WTC11 (cell line): ENCODE measurements around the gene HLF. TPM values are rescaled to one million over a fixed set of nuclear protein-coding genes. Genes with fewer than 3 reads are reported as not detected.

Experiments
- ATAC-seq: fragments of 200-7000 bp; cut with Tn5 transposase; 2 replicates; pipeline ENCODE4 v1.10.0; 2021; ENCODE audit warnings: mild to moderate bottlenecking, moderate library complexity
- CTCF ChIA-PET: fragments of 300-600 bp; sonication (Branson Sonifier 250); formaldehyde crosslinking; loops from one replicate; lab custom pipeline; 2021; ENCODE audit warnings: antibody characterized with exemption; lab: Charles Lee
- POLR2A ChIA-PET: fragments of 350-600 bp; sonication (Branson Sonifier 250); formaldehyde crosslinking; loops from one replicate; lab custom pipeline; 2021; ENCODE audit warnings: antibody characterized with exemption; lab: Charles Lee
- DNase-seq: peaks from one replicate; pipeline ENCODE4 v3.0.0; 2021; ENCODE audit warnings: low spot score
- H3K27ac Mint-ChIP-seq: 2 replicates; pipeline ENCODE4 v1.8.0; 2021; ENCODE audit warnings: mixed read lengths
- H3K27me3 Mint-ChIP-seq: 2 replicates; pipeline ENCODE4 v1.8.0; 2021; ENCODE audit warnings: low read depth, mild to moderate bottlenecking, moderate library complexity, mixed read lengths
- H3K36me3 Mint-ChIP-seq: 2 replicates; pipeline ENCODE4 v1.8.0; 2021; ENCODE audit warnings: mixed read lengths
- H3K4me1 Mint-ChIP-seq: 2 replicates; pipeline ENCODE4 v1.8.0; 2022; ENCODE audit warnings: mixed read lengths
- H3K4me3 Mint-ChIP-seq: 2 replicates; pipeline ENCODE4 v1.8.0; 2021; ENCODE audit warnings: mild to moderate bottlenecking, moderate library complexity, mixed read lengths
- H3K9me3 Mint-ChIP-seq: 2 replicates; pipeline ENCODE4 v1.8.0; 2021; ENCODE audit warnings: mixed read lengths
- ATF3 ChIP-seq: sonication (generic); formaldehyde crosslinking; conservative IDR thresholded peaks from 2 replicates; pipeline ENCODE4 v1.8.1; 2022; ENCODE audit warnings: mild to moderate bottlenecking, missing genetic modification reagents
- ERG ChIP-seq: fragments of 250-450 bp; sonication (Bioruptor Pico); IDR thresholded peaks from 2 replicates; pipeline ENCODE4 v1.8.0; 2021; ENCODE audit warnings: mild to moderate bottlenecking
- GTF2I ChIP-seq: fragments of 250-450 bp; sonication (Bioruptor Pico); conservative IDR thresholded peaks from 2 replicates; pipeline ENCODE4 v1.4.0; 2021; ENCODE audit warnings: mild to moderate bottlenecking
- IRF2 ChIP-seq: sonication (generic); formaldehyde crosslinking; IDR thresholded peaks from 2 replicates; pipeline ENCODE4 v1.8.0; 2022; ENCODE audit warnings: low read depth, missing genetic modification reagents, borderline replicate concordance
- KAT7 ChIP-seq: sonication (generic); formaldehyde crosslinking; IDR thresholded peaks from 2 replicates; pipeline ENCODE4 v1.8.1; 2023; ENCODE audit warnings: missing genetic modification reagents, mild to moderate bottlenecking, borderline replicate concordance
- MAX ChIP-seq: sonication (generic); formaldehyde crosslinking; IDR thresholded peaks from 2 replicates; pipeline ENCODE4 v1.8.0; 2022; ENCODE audit warnings: mild to moderate bottlenecking, missing genetic modification reagents
- MXD4 ChIP-seq: fragments of 250-450 bp; sonication (Bioruptor Pico); IDR thresholded peaks from 2 replicates; pipeline ENCODE4 v1.8.0; 2021; ENCODE audit warnings: mild to moderate bottlenecking, moderate library complexity, borderline replicate concordance
- PRRX2 ChIP-seq: fragments of 250-450 bp; sonication (Bioruptor Pico); IDR thresholded peaks from 2 replicates; pipeline ENCODE4 v1.8.0; 2021; ENCODE audit warnings: mild to moderate bottlenecking
- SMAD4 ChIP-seq: sonication (generic); formaldehyde crosslinking; IDR thresholded peaks from 2 replicates; pipeline ENCODE4 v1.8.0; 2022; ENCODE audit warnings: mild to moderate bottlenecking, missing genetic modification reagents
- SP1 ChIP-seq: sonication (generic); formaldehyde crosslinking; conservative IDR thresholded peaks from 2 replicates; pipeline ENCODE4 v1.8.1; 2022; ENCODE audit warnings: missing genetic modification reagents
- TEAD1 ChIP-seq: sonication (generic); formaldehyde crosslinking; IDR thresholded peaks from 2 replicates; pipeline ENCODE4 v1.8.0; 2022; ENCODE audit warnings: mild to moderate bottlenecking, missing genetic modification reagents
- TP53 ChIP-seq: sonication (generic); formaldehyde crosslinking; IDR thresholded peaks from 2 replicates; pipeline ENCODE4 v1.8.1; 2023; ENCODE audit warnings: mild to moderate bottlenecking, missing genetic modification reagents
- ZBTB21 ChIP-seq: sonication (generic); formaldehyde crosslinking; IDR thresholded peaks from 2 replicates; pipeline ENCODE4 v1.8.1; 2023; ENCODE audit warnings: mild to moderate bottlenecking, missing genetic modification reagents, borderline replicate concordance
- ZNF138 ChIP-seq: sonication (generic); formaldehyde crosslinking; conservative IDR thresholded peaks from 2 replicates; pipeline ENCODE4 v1.8.1; 2022; ENCODE audit warnings: mild to moderate bottlenecking, moderate library complexity, missing genetic modification reagents
- ZNF416 ChIP-seq: fragments of 250-450 bp; sonication (Bioruptor Pico); IDR thresholded peaks from 2 replicates; pipeline ENCODE4 v1.9.0; 2021; ENCODE audit warnings: mild to moderate bottlenecking, inconsistent platforms
- ZNF425 ChIP-seq: fragments of 250-450 bp; sonication (Bioruptor Pico); conservative IDR thresholded peaks from 2 replicates; pipeline ENCODE4 v1.9.0; 2021; ENCODE audit warnings: mild to moderate bottlenecking
- ZNF512 ChIP-seq: sonication (generic); formaldehyde crosslinking; IDR thresholded peaks from 2 replicates; pipeline ENCODE4 v1.8.1; 2022; ENCODE audit warnings: missing genetic modification reagents, borderline replicate concordance
- ZSCAN18 ChIP-seq: fragments of 250-450 bp; sonication (Bioruptor Pico); IDR thresholded peaks from 2 replicates; pipeline ENCODE4 v2.1.2; 2022; ENCODE audit warnings: mild to moderate bottlenecking, moderate library complexity
- total RNA-seq: library from RNA; stranded (reverse); gene quantifications from 3 replicates; pipeline ENCODE4 v1.2.3, GENCODE V29; 2021

HLF gene
- total RNA-seq, 1 experiment from 2014 or later = 0.31 TPM

- no peaks in the 10 kb centered on the region for H3K27me3 Mint-ChIP-seq
- no peak overlapping the region for H3K4me3 Mint-ChIP-seq
- peaks cover 3% of the 10 kb centered on the region; the same call in 1 of the 2 replicates for H3K9me3 Mint-ChIP-seq
- peaks cover 4% of the 10 kb centered on the region for H3K4me1 Mint-ChIP-seq
- POLR2A ChIA-PET = no interaction called here
- no peak overlapping the region for H3K27ac Mint-ChIP-seq
- DNase-seq (no peak), ATAC-seq (no peak)
- H3K36me3 Mint-ChIP-seq = no peaks in the 10 kb centered on the region
- no peak for TF ChIP-seq ATF3 (CRISPR knock-in tag)
- no peak for TF ChIP-seq MXD4 (CRISPR knock-in tag)
- no peak for TF ChIP-seq MAX (CRISPR knock-in tag)
- TF ChIP-seq ZNF416 (CRISPR knock-in tag) = no peak
- no peak for TF ChIP-seq TP53 (CRISPR knock-in tag)
- TF ChIP-seq IRF2 (CRISPR knock-in tag) = no peak
- no peak for TF ChIP-seq ZSCAN18 (CRISPR knock-in tag)
- no peak for TF ChIP-seq GTF2I (CRISPR knock-in tag)
- no peak for TF ChIP-seq KAT7
- CTCF ChIA-PET = no interaction called here
Measured at GRCh38 chr17:55312852-55313251, 48.1 kb downstream of the HLF start.

GRCh38 chr17:55314061-55314783 is 49.5 kb downstream of the HLF start:
- no peak for TF ChIP-seq SMAD4 (CRISPR knock-in tag)
- no peak for TF ChIP-seq ZBTB21 (CRISPR knock-in tag)
- TF ChIP-seq ZNF138 (CRISPR knock-in tag) = no peak
- TF ChIP-seq SP1 (CRISPR knock-in tag) = no peak
- no peak for TF ChIP-seq ATF3 (CRISPR knock-in tag)
- TF ChIP-seq ZSCAN18 (CRISPR knock-in tag) = no peak
- TF ChIP-seq TEAD1 (CRISPR knock-in tag) = no peak
- ChIA-PET POLR2A (no interaction called here), CTCF (no interaction called here)
- H3K27ac Mint-ChIP-seq = no peak overlapping the region
- no peaks in the 10 kb centered on the region for H3K36me3 Mint-ChIP-seq
- DNase-seq (no peak), ATAC-seq (no peak)
- no peaks in the 10 kb centered on the region for H3K4me1 Mint-ChIP-seq
- H3K9me3 Mint-ChIP-seq = peaks cover 3% of the 10 kb centered on the region; the same call in 1 of the 2 replicates
- H3K27me3 Mint-ChIP-seq = no peaks in the 10 kb centered on the region
- no peak overlapping the region for H3K4me3 Mint-ChIP-seq

- no peaks in the 10 kb centered on the region for H3K4me1 Mint-ChIP-seq
- H3K27me3 Mint-ChIP-seq = no peaks in the 10 kb centered on the region
- no peak for ATAC-seq
- ChIA-PET CTCF (no interaction called here), POLR2A (no interaction called here)
- no peaks in the 10 kb centered on the region for H3K36me3 Mint-ChIP-seq
- H3K27ac Mint-ChIP-seq = no peak overlapping the region
- DNase-seq = no peak
- peaks cover 3% of the 10 kb centered on the region; the same call in 1 of the 2 replicates for H3K9me3 Mint-ChIP-seq
- no peak overlapping the region for H3K4me3 Mint-ChIP-seq
- TF ChIP-seq ZNF425 (CRISPR knock-in tag) (no peak), ZSCAN18 (CRISPR knock-in tag) (no peak), ERG (CRISPR knock-in tag) (no peak), ZNF512 (CRISPR knock-in tag) (no peak), PRRX2 (CRISPR knock-in tag) (no peak)
Measured at GRCh38 chr17:55314784-55315491, 50.2 kb downstream of the HLF start.
